Activated T-helper 1 cell treated with anti-CD3 and anti-CD28 coated beads, Interleukin-2, amount 50 U/mL, for 16 hours (primary cell): ENCODE data around the gene MS4A14.
"Not testable (repeated sequence)": the region's sequence is repeated elsewhere in the genome, so short reads cannot be mapped to it uniquely, and the experiment has no call there.

Experiments
- DNase-seq, 2 donors: peaks; one replicate each; pipeline ENCODE4 v3.0.0-alpha.2; 2020; ENCODE audit warnings: low read depth in 1 of 2, low spot score in 1 of 2

The MS4A14 gene

GRCh38 chr11:60378354-60378753 lies 17.9 kb upstream of the MS4A14 start, which contains the start of gene MS4A7:
TSS of gene MS4A7 (plus strand) at chr11:60378532. CDS start at chr11:60383142, 4,610 bp downstream.
- no peak for DNase-seq

DNA sequence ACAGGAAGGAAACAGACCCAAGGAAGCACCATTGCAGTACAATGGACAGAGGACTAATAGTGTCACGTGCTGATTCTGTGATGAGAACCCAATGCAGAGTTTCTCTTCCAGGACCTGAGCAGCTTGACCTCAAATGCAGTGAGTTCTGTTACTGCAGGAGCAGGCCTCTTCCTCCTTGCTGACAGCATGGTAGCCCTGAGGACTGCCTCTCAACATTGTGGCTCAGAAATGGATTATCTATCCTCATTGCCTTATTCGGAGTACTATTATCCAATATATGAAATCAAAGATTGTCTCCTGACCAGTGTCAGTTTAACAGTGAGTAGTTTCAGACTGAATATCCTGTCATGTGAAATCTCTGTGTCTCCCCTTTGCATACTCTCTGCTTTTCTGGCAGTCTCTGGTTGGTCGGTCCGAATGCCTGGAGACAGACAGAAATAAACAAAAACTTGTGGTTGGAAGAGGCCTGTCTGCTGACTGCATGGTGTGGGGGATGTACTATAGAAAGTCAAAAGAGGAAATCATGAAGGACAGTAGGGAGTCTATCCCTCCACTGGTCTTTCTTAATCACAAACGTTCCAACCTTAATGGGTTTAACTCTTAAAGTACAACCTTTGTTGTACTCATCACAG lies 6.9 kb upstream of the MS4A14 start:
- DNase-seq = no peak

DNA sequence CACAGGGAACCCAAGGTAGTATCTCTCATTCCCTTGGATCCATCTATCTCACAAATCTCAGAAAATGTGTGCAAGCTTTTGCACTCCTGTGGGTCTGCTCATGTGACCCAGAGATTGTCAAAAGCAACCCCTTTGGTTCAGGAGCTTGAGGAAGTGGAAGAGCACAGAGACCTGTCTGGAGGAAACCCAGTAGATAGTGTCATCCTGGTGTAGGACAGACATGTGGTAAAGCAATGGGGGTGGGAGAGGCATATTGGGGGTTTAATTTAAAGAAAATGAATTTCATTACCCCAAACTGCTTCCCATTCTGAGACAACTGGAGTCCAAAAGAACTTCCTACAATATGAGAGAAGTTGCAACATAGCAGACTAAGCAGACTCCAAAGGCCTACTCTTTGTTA lies 5.8 kb upstream of the MS4A14 start:
- no peak for DNase-seq

GRCh38 chr11:60392361-60392760 lies 3.9 kb upstream of the MS4A14 start:
- no peak for DNase-seq

DNA sequence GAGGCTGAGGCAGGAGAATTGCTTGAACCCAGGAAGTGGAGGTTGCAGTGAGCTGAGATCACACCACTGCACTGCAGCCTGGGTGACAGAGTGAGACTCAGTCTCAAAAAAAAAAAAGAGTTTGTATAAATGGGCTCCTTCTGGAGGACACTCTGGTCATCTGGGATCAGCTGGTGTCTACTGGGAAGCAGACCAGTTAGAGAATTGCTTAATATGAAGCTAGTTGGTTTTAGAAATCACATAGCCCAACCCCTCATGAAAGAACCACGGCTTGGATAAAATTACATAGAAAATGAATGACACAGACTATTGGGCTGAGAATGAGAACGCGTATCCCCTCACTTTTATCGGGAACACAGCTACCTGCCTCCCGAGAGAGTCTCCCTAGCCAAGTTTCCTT lies 3.2 kb upstream of the MS4A14 start:
- DNase-seq = no peak

DNA sequence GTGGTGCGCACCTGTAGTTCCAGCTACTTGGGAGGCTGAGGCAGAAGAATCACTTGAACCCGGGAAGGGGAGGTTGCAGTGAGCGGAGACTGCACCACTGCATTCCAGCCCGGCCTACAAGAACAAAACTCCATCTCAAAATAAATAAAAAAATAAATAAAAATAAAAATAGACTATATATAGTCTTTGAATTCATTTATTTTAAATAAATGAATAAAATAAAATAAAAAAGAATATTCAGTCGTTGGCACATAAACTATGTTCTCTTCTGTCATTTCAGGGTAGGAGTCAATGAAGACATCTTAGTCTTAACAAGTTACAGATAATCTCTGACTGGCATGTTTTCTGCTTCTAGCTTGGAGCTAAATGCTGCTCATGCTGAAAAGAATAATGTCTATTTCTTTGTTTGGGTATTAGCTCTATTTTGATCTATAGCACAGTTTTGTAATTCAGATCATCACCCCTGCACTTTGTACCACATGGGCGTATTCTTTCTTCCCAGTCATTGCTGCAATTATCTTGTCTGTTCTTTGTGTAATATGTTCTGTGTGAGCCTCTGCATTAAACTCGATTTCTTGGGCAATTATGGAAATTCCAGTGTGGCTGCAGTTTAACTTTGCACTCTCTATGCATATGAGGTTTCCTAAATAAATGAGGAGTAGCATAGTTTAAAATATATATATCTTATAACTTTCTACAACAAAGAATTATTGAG lies 1.4 kb upstream of the MS4A14 start:
- no peak for DNase-seq

- DNase-seq = no peak
These were observed 540 bp downstream of the MS4A14 start for GRCh38 chr11:60396799-60397198.

- no peak for DNase-seq
These were observed 23.8 kb downstream of the MS4A14 start for GRCh38 chr11:60420015-60420414.

GRCh38 chr11:60422609-60423008 lies 26.4 kb downstream of the MS4A14 start:
- no peak for DNase-seq

GRCh38 chr11:60428517-60428916 lies 32.3 kb downstream of the MS4A14 start:
- DNase-seq = no peak

DNA sequence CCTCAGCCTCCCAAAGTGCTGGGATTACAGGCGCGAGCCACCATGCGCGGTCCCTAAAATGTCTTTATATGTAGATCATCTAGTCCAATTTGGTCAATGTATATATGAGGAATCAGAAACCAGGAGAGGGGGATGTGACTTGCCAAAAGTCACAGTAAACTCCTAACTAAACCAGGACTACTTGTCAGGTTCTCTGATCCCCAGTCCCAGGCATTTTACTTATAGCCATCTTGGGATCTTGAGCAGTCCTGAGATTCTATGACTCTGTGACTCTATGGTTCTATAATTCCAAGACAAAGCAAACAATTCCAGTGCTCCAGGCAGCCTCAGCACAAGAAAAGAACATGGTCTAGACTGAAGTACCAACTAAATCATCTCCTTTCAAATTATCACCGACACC lies 33.0 kb downstream of the MS4A14 start, which contains the start of gene MS4A5:
MS4A5 (plus strand) TSS at position 301 of the 400 bp plus-strand sequence. CDS start 103 bp downstream, outside the sequence.
- no peak for DNase-seq

DNA sequence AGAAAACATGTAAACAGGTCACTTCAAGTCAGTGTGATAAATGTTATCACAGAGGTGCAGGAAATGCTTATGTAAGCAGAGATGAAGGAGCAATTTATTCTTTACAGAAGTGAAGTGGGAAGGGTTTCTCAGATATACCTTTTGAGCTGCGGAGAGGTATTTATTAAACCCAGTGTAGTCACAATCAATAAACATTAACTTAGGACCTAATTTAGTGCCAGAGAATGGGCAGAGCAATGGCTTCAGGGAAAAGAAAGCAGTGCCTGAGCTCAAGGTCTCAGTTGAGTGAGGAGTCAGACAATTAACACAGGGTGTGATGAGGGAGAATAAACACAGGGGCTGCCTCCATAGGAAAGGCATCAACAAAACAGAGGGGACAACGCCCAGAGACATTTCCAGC lies 35.0 kb downstream of the MS4A14 start:
- DNase-seq = no peak

- no peak for DNase-seq
These were observed 37.1 kb downstream of the MS4A14 start for GRCh38 chr11:60433401-60433800.

- DNase-seq = no peak
These were observed 50.8 kb downstream of the MS4A14 start for GRCh38 chr11:60447070-60447469.

DNA sequence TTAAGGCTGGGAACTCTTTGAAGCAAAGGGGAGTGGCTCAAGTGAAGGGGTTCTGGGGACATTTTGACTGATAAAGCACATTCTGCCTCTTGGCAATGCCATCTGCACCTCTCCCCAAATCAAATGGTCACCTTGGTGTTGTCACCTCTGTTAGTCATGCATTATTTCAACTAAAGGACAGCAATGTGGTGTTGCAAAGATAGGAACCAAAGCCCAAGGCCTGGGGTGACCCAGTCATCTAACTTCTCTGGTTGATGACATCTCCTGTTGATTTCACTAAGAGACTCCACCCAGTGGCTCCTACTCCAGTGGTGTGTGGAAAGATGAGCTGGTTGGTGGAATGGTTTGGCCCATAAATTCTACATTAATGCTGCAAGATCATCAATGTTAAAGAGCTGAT lies 51.6 kb downstream of the MS4A14 start:
- DNase-seq = no peak

- DNase-seq = not testable (repeated sequence)
These were observed 54.9 kb downstream of the MS4A14 start for GRCh38 chr11:60451185-60451584.

DNA sequence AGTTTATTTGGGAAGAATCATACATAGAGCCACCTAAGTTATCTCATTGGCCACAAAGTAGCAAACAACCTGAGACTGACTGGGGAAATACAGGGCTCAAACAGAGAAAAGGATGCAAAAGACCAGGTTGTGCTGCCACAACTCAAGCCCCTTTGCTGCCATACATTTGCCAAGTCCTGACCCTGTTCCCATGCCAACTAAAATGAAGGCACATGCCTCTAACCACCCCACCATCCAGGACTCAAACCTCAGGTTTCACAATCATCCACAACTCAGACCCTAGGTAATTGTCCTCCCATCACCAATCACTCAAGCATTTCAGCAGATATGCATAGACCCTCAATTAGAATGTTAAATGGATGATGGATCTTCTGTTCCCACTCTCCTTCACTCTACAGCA lies 58.0 kb downstream of the MS4A14 start:
- no peak for DNase-seq

- no peak for DNase-seq
These were observed 59.3 kb downstream of the MS4A14 start, which contains the start of gene MS4A1 for GRCh38 chr11:60455531-60456042. TSS of gene MS4A1 (plus strand) at chr11:60455847. CDS start at chr11:60462375, 6,528 bp downstream.

DNA sequence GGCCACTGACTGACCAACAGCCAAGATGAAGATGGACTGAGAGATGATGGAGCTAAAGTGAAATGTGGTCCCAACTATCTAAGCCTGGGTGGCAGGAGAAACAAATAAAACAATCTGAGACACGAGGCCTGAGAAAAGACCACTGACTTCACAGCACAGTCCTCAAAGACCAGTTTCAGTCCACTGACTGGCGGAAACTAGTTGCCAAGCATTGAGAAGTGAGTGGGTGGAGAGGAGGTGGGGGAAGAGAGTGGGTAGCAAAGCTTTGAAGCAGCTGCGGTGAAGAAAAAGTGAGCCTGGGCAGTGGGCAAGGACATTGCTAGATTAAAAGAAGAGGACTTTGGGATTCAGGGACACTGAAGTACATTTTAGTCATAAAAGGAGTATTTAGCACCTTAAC lies 61.3 kb downstream of the MS4A14 start:
- DNase-seq = no peak

DNA sequence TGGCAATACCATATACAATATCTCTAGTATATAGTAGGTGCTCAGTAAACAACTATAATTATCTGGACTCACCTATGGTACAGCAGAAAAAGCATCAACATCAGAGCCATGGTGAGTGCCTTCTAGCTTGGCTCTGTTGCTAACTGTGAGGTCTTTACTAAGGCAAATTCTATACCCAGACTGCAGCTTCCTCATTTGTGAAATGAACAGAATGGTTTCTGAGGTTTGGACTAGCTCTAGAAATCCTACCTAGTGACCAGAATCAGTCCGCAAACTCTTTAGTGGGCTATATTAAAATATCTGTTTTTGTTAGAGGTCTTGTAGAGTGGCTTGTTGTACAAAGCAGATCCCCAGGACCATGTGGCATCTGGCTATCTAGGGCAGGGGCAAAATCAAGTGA lies 63.1 kb downstream of the MS4A14 start:
- DNase-seq = no peak
